GM12874 (cell line): ENCODE measurements around the gene D2HGDH.

Experiments
- CTCF ChIP-seq: IDR thresholded peaks from 2 replicates; pipeline ENCODE4 v1.5.1; 2011; ENCODE audit warnings: low read depth, mild to moderate bottlenecking, control low read depth, low read length, moderate library complexity; ENCODE audit not compliant: insufficient read depth

The D2HGDH gene

DNA sequence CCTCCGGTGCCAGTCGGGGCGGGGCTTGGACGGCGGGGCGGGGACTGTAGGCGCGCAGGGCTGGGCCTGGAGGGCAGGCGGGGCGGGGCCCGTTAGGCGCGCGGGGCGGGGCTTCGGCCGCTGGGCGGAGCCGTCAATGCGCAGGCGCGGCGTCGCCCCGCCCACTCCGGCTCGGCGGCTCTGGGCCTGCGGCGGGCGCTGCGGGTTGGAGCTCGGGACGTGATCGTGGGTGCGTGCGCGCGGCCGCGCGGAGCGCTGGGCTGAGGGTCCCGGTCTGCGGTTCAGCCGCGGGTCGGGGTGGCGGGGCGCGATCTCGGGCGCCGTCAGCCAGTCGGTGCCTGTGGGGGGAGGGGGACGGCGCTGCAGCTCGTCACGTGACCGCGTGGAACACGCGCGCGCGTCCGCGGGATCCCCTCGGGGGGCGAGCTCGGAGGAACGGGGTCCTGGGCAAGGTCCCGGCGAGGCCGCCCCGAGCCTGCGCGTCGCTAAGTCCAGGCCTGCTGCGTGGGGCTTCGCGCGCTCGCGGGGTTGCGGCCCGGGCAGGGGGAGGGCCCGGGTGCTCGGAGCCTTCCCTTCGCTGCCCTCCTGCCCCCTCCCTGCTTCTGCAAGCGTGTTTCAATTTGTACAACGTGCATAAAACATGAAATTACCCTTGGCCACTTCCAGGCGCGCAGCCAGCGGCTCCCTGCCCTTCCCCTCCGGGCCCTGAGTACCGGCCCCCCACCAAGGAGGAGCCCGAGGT is at the start of gene D2HGDH:
TSS of gene D2HGDH (plus strand) at position 164 of the 742 bp plus-strand sequence. CDS start 595 bp downstream, outside the sequence.
- no peak for TF ChIP-seq CTCF

GRCh38 chr2:241686324-241686649 is 48.1 kb upstream of the D2HGDH start:
- TF ChIP-seq CTCF, result no peak

DNA sequence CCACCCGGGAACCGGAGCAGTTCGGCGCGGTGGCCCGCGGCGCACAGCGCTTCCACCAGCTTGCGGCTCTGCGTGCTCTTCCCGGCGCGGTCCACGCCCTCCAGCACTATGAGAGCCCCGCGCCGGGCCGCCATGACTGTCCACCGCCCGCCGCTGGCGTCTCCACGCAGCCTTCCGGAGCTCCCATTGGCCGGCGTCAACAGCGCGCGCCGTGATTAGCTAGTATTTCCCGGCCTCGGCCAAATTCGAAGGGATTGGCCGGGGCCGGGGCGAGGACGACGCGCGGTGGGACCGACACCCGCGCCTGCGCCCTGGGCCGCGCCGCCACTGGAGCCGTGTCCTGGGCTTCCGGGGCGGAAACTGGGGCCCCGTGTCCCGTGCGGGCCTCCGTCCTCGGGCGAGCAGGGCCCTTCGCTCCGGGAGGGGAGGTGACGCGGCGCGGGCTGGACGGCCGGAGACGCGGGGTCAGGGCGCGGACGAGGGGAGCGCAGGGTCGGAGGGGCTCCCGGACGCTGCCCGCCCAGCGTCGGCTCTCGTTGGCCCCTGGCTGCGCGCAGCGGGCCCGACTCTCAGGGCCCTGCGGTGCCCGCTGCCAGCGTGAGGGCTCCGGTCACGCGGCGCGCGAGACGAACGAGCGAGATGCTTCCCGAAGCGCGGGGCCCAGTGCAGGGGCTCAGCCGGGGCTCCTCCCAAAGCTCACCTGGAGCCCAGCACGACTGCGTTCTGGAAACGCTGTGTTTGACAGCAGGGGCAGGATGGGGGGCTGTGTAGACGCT is 47.6 kb upstream of the D2HGDH start, which contains the start of gene DTYMK:
TSS of gene DTYMK (minus strand) at position 166 of the 776 bp plus-strand sequence. CDS start at position 134, 32 bp downstream.
- no peak for TF ChIP-seq CTCF

- no peak for TF ChIP-seq CTCF
Observed at GRCh38 chr2:241689306-241689705, 45.1 kb upstream of the D2HGDH start.

GRCh38 chr2:241690202-241690717 is 44.2 kb upstream of the D2HGDH start:
- no peak for TF ChIP-seq CTCF

DNA sequence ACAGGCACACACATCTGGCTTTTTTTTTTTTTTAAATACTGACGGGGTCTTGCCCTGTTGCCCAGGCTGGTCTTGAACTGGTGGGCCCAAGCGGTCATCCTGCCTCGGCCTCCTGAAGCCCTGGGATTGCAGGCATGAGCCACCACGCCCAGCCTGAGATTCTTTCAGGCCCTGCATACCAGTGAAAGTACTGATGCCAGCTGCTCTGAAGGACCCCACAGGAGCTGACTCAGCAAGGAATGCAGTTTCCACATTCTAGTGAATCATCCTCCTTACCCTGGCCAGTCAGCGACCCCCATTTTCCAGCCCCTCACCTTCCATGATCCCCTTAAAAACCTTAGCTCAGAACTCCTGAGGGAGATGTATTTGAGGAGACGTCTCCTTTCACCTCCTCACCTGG is 42.0 kb upstream of the D2HGDH start:
- TF ChIP-seq CTCF, result no peak

- no peak for TF ChIP-seq CTCF
Observed at GRCh38 chr2:241695651-241696050, 38.8 kb upstream of the D2HGDH start.
